ENCODE data around the gene GARIN5A. TPM values are rescaled to one million over a fixed set of nuclear protein-coding genes. Genes with fewer than 3 reads are reported as not detected.

GARIN5A gene
- total RNA-seq, 1 experiment from 2014 or later, result 6.2 TPM

GRCh38 chr19:50500060-50500752, 23.6 kb upstream of the GARIN5A start:
- POLR2A ChIA-PET (ENCODE audit: unreplicated experiment), result no interaction called here
- TF ChIP-seq, protein P1, sequence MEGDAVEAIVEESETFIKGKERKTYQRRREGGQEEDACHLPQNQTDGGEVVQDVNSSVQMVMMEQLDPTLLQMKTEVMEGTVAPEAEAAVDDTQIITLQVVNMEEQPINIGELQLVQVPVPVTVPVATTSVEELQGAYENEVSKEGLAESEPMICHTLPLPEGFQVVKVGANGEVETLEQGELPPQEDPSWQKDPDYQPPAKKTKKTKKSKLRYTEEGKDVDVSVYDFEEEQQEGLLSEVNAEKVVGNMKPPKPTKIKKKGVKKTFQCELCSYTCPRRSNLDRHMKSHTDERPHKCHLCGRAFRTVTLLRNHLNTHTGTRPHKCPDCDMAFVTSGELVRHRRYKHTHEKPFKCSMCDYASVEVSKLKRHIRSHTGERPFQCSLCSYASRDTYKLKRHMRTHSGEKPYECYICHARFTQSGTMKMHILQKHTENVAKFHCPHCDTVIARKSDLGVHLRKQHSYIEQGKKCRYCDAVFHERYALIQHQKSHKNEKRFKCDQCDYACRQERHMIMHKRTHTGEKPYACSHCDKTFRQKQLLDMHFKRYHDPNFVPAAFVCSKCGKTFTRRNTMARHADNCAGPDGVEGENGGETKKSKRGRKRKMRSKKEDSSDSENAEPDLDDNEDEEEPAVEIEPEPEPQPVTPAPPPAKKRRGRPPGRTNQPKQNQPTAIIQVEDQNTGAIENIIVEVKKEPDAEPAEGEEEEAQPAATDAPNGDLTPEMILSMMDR (conservative IDR thresholded peaks at IDR 0.05; ENCODE audit: low read depth, low read length), result peak; percentile 41; the same call in 1 of the 2 replicates
- no peak for TF ChIP-seq EZH2 (IDR thresholded peaks at IDR 0.05; ENCODE audit: low read length, unreplicated experiment)
- no peak for TF ChIP-seq EZH2phosphoT487 (IDR thresholded peaks at IDR 0.05; ENCODE audit: borderline replicate concordance, low read length)
- Histone ChIP-seq H3K4me3 (ENCODE audit: low read length) (no peak overlapping the region), H3K4me2 (ENCODE audit: low read length) (no peak overlapping the region), H3K36me3 (ENCODE audit: low read depth, low read length) (no peaks in the 10 kb centered on the region), H3K79me2 (ENCODE audit: low read length) (no peaks in the 10 kb centered on the region), H3K4me1 (ENCODE audit: insufficient read depth, low read length) (no peaks in the 10 kb centered on the region), H4K20me1 (ENCODE audit: low read length) (no peaks in the 10 kb centered on the region), H3K9me3 (ENCODE audit: low read length) (no peaks in the 10 kb centered on the region), H2AFZ (ENCODE audit: low read length) (no peak overlapping the region), H3K27me3 (ENCODE audit: low read length) (no peaks in the 10 kb centered on the region), H3F3A (ENCODE audit: low read length, unreplicated experiment) (no peaks in the 10 kb centered on the region), H3K27ac (ENCODE audit: low read length) (no peak overlapping the region), H3K9me2 (replicated peaks; ENCODE audit: low read length) (no peaks in the 10 kb centered on the region), H3K9ac (ENCODE audit: low read length) (no peak overlapping the region)
- no TSS peak for BruUV-seq (replicated peaks)
- DNase-seq (no peak), ATAC-seq (peak; percentile 45)
- CTCF ChIA-PET, result no interaction called here
- intact Hi-C loops (cut with micrococcal nuclease), result no loop called here

DNA sequence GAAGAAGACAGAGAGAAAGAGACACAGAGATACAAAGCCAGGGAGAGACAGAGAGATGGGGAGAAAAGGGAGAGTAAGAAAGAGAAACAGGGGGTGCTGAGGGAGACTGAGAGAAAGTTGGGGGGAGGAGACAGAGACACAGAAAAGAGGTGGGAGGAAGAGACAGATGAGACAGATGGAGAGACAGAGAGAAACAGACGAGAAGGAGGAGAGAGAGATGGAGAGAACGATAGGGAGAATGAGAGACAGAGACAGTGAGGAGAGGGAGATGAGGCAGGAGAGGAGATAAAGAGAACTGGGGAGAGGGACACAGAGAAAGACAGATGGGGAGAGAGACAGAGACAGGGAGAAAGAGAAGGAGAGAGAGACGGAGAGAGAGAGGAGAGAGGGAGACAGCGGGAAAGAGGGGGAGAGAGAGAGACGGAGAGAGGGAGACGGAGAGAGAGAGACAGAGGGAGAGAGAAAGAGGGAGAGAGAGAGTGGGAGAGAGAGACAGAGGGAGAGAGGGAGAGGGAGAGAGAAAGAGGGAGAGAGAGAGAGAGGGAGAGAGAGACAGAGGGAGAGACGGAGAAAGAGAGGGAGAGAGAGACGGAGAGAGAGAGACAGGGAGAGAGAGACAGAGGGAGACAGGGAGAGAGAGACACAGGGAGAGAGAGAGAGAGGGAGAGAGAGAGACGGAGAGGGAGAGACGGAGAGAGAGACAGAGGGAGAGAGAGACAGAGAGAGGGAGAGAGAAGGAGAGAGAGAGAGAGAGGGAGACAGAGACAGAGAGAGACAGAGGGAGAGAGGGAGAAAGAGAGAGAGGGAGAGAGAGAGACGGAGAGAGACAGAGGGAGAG, 21.8 kb upstream of the GARIN5A start:
- no peaks in the 10 kb centered on the region for H4K20me1 ChIP-seq (ENCODE audit: low read length)
- no peak overlapping the region for H3K4me3 ChIP-seq (ENCODE audit: low read length)
- H3K9ac ChIP-seq (ENCODE audit: low read length), result no peak overlapping the region
- H3F3A ChIP-seq (ENCODE audit: low read length, unreplicated experiment), result no peaks in the 10 kb centered on the region
- ATAC-seq (no peak), DNase-seq (no peak)
- no peak overlapping the region for H3K27ac ChIP-seq (ENCODE audit: low read length)
- TF ChIP-seq EZH2phosphoT487 (IDR thresholded peaks at IDR 0.05; ENCODE audit: borderline replicate concordance, low read length), result no peak
- TF ChIP-seq, protein P1 (conservative IDR thresholded peaks at IDR 0.05; ENCODE audit: low read depth, low read length), result no peak
- no peak for TF ChIP-seq EZH2 (IDR thresholded peaks at IDR 0.05; ENCODE audit: low read length, unreplicated experiment)
- no peaks in the 10 kb centered on the region for H3K27me3 ChIP-seq (ENCODE audit: low read length)
- H2AFZ ChIP-seq (ENCODE audit: low read length), result no peak overlapping the region
- no peaks in the 10 kb centered on the region for H3K79me2 ChIP-seq (ENCODE audit: low read length)
- no TSS peak for BruUV-seq (replicated peaks)
- POLR2A ChIA-PET (ENCODE audit: unreplicated experiment), result no interaction called here
- no peaks in the 10 kb centered on the region for H3K9me3 ChIP-seq (ENCODE audit: low read length)
- H3K9me2 ChIP-seq (replicated peaks; ENCODE audit: low read length), result no peaks in the 10 kb centered on the region
- no peaks in the 10 kb centered on the region for H3K4me1 ChIP-seq (ENCODE audit: insufficient read depth, low read length)
- H3K4me2 ChIP-seq (ENCODE audit: low read length), result no peak overlapping the region
- intact Hi-C loops (cut with micrococcal nuclease), result no loop called here
- CTCF ChIA-PET, result no interaction called here
- H3K36me3 ChIP-seq (ENCODE audit: low read depth, low read length), result no peaks in the 10 kb centered on the region

- ChIA-PET CTCF (interaction anchor here (0.8 kb wide), 1 partner anchor 41 kb away, joined by 3 read pairs; no protein-coding TSS in a partner anchor), POLR2A (ENCODE audit: unreplicated experiment) (no interaction called here)
- no peak overlapping the region for H2AFZ ChIP-seq (ENCODE audit: low read length)
- no peaks in the 10 kb centered on the region for H3K9me2 ChIP-seq (replicated peaks; ENCODE audit: low read length)
- no peaks in the 10 kb centered on the region for H3K4me1 ChIP-seq (ENCODE audit: insufficient read depth, low read length)
- no peaks in the 10 kb centered on the region for H3F3A ChIP-seq (ENCODE audit: low read length, unreplicated experiment)
- no TSS peak for BruUV-seq (replicated peaks)
- no peak overlapping the region for H3K27ac ChIP-seq (ENCODE audit: low read length)
- H3K27me3 ChIP-seq (ENCODE audit: low read length), result no peaks in the 10 kb centered on the region
- no peaks in the 10 kb centered on the region for H4K20me1 ChIP-seq (ENCODE audit: low read length)
- H3K79me2 ChIP-seq (ENCODE audit: low read length), result no peaks in the 10 kb centered on the region
- H3K4me3 ChIP-seq (ENCODE audit: low read length), result no peak overlapping the region
- no peak for TF ChIP-seq EZH2phosphoT487 (IDR thresholded peaks at IDR 0.05; ENCODE audit: borderline replicate concordance, low read length)
- no peak for TF ChIP-seq EZH2 (IDR thresholded peaks at IDR 0.05; ENCODE audit: low read length, unreplicated experiment)
- TF ChIP-seq, protein P1 (conservative IDR thresholded peaks at IDR 0.05; ENCODE audit: low read depth, low read length), result no peak
- DNase-seq (no peak), ATAC-seq (no peak)
- H3K4me2 ChIP-seq (ENCODE audit: low read length), result no peak overlapping the region
- no peak overlapping the region for H3K9ac ChIP-seq (ENCODE audit: low read length)
- H3K36me3 ChIP-seq (ENCODE audit: low read depth, low read length), result no peaks in the 10 kb centered on the region
- intact Hi-C loops (cut with micrococcal nuclease), result no loop called here
- no peaks in the 10 kb centered on the region for H3K9me3 ChIP-seq (ENCODE audit: low read length)
Observed at GRCh38 chr19:50497022-50497405, 20.4 kb upstream of the GARIN5A start.
